Activated CD8-positive, alpha-beta memory T cell treated with anti-CD3 and anti-CD28 coated beads, Interleukin-2, amount 50 U/mL, for 48 hours (primary cell): ENCODE data around the gene TMEM107.
A peak's percentile ranks its signal among the peaks of the same experiment; 100 is the strongest.
"Not testable (repeated sequence)": the region's sequence is repeated elsewhere in the genome, so short reads cannot be mapped to it uniquely, and the experiment has no call there.

Experiments
- DNase-seq: peaks from one replicate; pipeline ENCODE4 v3.0.0-alpha.2; 2020

TMEM107 gene

DNA sequence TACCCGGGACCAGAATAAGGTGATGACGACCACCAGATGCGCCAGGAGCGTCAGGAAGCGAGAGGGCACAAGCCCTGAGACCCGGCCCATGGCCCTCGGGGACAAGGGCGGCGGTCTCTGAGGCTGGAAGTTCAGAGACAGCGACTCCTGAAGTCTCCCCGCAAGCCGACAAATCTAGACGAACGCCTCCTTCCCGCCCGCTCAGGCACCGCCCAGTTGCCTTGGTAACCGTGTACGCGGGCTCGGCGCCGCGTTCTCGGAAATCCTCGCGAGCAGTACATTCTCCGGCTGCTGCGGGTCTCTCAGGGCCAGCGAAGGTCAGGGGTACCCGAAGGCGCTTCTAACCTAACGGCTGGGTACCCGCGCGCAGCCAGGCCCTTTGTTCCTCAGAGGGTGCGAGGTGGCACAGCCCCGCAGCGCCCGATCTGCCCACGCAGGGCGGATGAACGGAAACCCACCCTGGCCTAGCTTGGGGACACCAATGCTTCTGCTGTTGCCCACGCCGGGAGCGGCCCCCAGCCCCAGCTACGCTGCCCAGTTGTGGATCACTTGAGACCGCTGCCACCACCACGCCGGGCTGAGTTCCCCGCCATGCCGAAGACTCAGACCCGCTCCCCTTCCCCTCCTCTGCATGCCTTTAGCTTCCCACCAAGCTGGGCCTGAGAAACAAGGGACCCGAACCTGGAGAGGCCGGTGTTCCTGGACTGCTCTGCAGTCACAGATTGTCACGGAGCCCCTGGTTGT, at the start of gene TMEM107:
Gene TMEM107 (minus strand): TSS at position 184 of the 744 bp plus-strand sequence. CDS start 94 bp downstream, at position 90.
- DNase-seq: peak; percentile 92

DNA sequence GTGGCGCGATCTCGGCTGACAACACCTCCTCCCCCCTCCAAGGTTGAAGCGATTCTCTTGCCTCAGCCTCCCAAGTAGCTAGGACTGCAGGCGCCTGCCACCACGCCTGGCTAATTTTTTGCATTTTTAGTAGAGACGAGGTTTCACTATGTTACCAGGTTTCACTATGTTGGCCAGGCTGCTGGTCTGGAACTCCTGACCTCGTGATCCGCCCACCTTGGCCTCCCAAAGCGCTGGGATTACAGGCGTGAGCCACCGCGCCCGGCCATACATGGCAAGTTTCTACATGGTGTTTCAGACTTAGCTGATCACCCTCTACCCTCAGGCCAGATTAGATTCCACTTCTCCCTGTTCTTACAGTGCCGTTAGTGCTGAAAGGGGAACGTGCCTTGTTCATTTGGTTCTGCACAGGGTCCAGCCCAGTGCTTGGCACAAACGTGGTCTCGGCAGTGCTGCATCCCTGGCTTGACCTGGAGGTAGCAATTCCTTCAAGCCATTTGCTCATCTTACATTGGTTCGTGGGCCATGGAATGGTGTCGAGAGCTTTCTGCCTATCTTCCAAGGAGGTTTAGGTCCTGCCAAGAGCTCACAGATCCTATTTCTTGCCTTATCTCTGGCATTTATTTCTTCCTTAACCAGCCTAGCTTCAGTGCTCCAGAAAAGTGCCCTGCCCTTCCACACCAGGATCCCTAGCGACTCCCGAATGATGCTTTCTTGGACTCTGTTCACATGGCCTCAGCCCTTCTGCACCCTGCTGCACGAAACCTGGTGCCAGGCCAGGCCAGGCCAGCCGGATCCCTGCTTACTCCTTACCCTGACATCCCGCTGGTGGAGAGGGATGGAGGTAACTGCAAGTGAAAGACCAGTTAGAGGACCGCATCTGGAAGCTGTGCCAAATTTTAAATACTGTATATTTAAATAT, 49.0 kb upstream of the TMEM107 start:
- DNase-seq: no peak

DNA sequence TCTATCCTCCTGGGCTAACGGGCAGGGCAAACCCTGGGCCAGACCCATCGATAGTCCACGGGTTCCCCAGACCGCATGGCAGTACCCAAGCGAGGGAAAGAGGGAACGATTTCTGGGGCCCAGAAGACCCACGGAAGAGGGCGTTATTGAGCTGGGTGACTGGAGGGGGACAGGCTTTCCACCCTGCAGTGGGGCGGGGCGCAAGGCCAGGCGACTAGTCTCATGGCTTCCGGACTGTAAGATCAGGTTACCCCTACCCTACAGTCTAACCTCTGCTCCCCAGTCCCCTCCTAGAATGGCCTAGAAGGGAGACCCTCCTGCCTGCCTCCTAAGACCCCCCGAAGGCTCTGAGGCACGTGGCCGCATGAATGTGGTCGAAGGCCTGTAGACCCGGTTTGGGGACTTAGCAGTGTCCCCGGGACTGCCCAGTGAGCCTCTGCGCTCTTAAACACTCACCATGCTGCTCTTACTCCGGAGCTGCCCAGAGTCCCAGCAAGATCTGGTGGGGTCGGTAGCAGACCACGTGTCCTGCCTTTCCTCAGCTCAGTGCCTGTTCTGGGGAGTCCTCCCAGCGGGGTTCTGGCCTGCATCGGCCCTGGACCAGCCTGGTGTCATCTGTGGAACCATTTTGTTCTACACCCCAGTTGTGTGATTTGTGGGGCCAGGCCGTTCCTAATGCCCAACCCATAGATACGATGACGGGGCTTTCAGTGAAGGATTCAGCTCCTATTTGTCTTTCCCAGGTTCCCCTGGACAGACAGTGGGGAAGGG, 47.4 kb upstream of the TMEM107 start:
- DNase-seq: peak; percentile 82

DNA sequence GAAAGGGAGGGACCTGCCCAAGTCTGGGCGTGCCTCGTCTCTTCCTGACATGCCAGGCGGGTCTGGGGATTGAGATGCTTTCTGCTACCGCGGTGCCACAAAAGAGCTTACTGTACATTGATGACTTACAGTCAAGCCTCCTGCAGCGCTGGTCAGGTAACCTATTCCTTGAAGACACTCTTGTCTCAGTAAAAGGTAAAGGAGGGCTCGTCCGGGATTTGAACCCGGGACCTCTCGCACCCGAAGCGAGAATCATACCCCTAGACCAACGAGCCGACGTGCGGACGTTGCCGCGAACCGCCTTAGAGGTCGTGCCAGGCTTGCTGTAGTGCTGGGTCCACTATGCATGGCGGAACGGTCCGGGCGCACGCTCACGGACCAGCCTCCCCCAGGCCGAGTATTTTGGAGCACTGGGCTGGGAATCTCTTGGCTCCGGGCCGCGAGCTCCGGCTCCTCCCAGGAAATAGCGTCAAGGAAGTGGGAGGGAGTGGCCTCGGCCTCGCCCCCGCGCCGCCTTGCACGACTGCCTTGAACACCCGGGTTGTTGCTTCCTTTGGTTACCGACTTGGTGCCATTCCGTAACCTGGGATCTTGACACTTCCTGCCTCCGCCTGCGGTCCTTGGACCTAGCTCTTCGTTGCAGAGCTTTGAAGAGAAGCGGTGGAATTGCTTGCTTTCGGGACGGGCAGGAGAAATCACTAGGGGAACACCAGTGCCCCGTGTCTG, 46.6 kb upstream of the TMEM107 start:
- peak; percentile 100 for DNase-seq

DNA sequence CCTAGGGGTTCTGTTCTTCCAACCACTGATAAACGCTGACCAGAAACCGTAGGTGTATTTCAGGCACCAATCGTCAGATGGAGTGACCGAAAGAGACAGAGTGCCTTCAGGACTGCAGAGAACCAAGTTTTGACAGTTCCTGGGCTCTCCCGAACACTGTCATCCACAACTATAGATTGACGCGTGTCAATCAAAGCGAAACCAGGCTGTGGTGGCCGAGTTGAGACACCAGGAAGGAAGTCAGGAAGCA, 46.1 kb upstream of the TMEM107 start:
- DNase-seq: no peak

DNA sequence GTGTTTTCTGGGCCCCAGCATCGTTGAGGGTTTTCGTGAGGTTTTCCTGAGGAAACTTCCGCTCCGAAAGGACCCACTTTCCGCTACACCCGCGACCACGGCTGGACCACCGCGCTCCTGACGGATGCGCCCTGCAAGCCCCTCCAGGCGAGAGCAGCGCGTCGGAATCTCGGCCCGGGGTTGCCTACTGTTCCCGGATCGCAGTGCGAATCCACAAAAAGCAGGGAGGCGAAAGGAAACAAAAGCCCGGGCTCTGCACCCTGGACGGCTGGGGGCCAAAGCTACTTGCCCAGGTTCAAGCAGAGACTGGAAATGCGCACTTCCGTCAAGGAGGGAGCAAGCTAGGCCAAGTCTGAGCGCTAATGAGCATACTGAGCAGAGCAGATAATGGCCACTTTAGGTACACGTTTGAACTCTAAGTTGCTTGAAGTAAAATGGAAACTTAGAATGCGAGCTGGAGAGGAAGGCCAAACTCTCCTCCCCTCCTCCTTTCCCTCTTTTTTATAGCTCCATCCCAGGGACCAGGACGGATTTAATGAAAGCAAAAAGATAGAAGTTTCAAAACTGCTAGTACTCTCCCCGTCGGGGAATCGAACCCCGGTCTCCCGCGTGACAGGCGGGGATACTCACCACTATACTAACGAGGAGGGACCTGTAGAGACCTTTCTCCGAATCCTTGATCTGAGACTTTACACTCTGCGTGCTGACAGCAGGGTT, 45.6 kb upstream of the TMEM107 start:
- peak; percentile 99 for DNase-seq

DNA sequence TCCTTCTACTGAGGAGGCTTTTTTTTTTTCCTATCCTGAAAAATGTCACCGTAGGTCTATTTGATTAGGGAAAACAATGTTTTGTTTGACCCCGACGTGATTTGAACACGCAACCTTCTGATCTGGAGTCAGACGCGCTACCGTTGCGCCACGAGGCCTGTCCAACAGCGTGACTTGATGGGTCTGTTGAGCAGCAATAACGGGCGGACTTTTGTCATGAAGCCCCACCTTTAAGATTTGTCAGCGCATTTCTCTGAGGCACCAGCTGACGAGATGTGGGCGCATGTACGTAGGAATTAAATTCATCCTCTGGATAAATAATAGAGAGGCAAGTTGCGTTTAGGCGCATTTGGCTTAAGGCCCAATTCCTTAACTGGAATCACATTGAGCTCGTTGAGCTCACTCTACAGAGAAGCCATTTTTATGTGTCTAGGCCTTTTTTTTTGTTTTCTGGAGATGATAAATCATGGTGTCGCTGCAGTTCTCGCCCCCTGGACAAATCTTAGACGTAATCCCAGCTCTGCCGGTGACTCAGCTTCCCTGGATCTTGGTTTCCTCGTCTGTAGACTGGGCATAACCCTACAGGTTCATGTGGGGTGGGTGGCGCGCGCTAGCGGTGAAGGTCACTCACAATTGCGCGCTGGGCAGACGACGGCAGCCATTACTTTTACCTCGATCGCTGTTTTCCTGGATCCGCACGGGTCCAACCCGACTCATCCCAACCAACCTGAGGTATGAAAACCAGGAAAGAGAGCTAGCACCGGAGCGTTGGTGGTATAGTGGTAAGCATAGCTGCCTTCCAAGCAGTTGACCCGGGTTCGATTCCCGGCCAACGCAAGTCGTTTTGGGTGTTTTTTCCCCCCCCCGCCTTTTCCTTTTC, 44.8 kb upstream of the TMEM107 start:
- DNase-seq: peak; percentile 100

DNA sequence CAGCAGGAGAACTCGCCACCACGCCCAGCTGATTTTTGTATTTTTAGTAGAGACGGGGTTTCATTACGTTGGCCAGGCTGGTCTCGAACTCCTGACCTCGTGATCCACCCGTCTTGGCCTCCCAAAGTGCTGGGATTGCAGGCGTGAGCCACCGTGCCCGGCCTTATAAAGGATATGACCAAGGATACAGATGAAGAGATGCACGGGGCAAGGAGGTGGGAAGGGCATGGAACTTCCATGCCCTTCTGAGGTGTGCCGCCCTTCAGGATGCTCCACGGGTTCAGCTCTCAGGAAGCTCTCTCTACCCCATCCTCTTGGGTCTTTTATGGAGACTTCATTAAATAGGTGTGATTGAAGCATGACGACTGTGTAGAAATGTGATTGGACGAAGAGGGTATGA, 37.8 kb upstream of the TMEM107 start:
- DNase-seq: not testable (repeated sequence)

DNA sequence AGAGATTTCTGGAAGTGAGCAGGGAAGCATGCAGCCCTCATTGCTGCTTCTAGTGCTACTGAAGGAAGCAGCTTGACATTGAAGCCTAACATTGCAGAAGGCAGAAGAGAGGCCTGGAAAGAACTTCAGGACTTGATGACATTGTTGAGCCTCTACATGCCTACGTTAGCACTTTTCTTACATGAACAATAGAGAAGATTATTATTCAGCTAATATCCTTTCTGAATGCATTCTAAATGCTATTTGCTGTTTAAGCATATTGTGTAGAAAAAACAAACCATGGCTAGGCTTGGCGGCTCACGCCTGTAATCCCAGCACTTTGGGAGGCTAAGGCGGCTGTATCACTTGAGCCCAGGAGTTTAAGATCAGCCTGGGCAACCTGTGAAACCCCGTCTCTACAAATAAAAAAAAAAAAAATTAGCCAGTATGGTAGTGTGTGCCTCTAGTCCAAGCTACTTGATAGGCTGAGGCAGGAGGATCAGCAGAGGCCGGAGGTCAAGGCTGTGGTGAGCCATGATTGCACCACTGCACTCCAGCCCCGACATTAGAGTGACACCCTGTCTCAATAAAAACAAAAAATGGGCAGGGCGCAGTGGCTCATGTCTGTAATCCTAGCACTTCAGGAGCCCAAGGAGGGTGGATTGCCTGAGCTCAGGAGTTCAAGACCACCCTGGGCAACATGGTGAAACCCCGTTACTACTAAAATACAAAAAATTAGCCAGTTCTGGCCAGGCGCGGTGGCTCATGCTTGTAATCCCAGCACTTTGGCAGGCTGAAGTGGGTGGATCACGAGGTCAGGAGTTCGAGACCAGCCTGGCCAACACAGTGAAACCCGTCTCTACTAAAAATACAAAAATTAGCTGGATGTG, 36.4 kb upstream of the TMEM107 start:
- DNase-seq: no peak

DNA sequence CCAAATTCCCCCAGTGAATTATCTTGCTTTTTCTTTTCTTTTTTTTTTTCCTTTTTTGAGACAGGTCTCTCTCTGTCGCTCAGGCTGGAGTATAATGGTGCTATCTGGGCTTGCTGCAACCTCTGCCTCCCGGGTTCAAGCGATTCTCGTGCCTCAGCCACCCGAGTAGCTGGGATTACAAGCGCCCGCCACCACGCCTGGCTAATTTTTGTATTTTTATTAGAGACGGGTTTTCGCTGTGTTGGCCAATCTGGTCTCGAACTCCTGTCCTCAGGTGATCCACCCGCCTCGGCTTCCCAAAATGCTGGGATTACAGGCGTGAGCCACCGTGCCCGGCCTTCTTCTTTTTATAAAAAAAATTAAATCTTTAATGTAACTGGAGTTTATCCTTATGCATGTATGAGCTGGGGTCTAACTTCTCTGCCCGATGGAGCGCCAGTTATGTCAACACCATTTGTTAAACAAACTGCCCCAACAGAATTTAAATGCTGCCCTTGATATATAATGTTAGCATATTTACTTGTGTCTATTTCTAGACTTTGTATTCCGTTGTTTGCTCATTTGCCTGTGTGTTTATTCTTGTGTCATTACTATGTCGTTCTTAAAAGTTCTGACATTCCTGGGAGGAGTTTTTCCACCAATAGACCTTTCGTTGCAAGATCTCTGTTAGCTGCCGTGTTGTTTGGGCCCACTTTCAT, 34.7 kb upstream of the TMEM107 start:
- DNase-seq: peak; percentile 64

DNA sequence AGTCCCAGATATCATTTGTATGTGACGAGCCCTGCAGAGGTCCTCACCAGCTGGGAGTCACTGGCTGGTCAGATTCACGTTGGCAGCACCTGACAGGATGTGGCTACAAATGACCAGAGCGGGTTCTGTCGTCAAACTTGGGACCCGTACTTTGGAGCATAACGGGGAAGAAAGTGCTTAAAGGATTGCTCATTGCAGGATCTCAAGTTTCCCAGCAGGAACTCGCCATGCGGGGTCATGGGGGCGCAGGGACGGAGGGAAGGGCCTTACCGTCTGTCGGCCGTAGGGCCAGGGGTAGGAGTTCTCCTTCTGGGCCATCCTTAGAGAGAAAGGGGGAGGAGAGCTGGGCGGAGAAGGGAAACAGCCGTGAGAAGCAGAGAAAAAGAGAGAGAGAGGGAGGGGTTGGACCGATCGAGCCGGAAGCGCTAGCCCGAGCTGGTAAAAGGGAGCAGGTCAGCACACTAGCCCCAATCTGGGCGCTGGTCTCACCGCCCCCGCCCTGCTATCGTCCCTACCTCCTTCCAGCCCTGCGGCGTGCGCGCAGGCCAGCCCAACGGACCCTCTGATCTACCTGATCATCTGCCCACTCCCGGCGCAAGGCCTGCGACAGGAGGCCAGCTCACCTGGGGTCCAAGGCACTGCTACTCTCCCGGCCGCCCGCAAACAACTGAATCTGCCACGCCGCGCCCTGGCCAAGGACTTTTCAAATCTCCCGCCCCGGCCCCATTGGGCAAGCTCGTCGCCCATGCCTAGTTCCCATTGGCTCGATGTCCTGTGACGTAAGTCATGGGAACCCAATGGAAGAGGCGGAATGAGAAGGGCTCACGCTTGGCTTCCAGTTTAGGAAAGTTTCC, 34.0 kb upstream of the TMEM107 start, which contains the start of gene AURKB:
Gene AURKB (minus strand): TSS at position 669 of the 854 bp plus-strand sequence. CDS start 351 bp downstream, at position 318.
- peak; percentile 94 for DNase-seq

DNA sequence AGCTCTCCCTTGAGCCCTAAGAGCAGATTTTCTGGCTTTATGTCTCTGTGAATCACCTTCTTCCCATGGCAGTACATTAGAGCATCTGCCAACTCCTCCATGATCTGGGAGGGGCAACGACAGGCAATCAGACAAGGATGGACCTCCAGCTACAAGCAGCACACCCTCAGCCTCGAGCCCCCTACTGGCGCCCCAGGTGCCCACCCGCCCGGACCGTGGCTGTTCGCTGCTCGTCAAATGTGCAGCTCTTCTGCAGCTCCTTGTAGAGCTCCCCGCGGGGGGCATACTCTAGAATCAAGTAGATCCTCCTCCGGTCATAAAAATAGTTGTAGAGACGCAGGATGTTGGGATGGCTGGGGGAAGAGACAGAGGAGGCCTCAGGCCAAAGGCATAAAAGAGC, 30.4 kb upstream of the TMEM107 start:
- no peak for DNase-seq

DNA sequence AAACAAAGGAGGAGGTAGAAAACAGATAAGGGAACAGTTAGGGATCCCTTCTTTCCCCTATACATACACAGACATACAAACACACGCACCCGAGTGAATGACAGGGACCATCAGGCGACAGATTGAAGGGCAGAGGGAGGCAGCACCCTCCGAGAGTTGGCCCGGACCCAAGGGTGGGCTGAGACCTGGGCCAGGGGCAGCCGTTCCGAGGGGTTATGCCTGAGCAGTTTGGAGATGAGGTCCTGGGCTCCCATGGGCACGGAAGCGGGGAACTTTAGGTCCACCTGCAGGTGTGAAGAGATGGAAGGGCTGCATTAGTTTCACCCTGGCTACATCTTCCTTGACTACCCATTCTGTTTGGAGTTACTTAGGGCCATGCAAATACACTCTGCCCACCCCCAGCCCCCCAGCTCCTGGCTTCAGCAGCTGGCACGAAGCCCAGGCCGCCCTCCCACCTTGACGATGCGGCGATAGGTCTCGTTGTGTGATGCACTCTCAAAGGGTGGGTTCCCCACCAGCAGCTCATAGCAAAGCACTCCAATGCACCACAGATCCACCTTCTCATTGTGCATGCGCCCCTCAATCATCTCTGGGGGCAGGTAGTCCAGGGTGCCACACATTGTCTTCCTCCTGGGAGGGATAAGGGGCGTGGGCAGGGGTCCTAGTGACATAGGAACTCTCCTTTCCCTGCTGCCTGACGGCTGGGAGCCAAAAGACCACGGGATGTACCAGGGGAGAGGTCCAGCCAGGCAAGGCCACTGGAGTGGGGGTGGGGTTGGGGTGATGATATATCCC, 28.8 kb upstream of the TMEM107 start:
- DNase-seq: no peak

DNA sequence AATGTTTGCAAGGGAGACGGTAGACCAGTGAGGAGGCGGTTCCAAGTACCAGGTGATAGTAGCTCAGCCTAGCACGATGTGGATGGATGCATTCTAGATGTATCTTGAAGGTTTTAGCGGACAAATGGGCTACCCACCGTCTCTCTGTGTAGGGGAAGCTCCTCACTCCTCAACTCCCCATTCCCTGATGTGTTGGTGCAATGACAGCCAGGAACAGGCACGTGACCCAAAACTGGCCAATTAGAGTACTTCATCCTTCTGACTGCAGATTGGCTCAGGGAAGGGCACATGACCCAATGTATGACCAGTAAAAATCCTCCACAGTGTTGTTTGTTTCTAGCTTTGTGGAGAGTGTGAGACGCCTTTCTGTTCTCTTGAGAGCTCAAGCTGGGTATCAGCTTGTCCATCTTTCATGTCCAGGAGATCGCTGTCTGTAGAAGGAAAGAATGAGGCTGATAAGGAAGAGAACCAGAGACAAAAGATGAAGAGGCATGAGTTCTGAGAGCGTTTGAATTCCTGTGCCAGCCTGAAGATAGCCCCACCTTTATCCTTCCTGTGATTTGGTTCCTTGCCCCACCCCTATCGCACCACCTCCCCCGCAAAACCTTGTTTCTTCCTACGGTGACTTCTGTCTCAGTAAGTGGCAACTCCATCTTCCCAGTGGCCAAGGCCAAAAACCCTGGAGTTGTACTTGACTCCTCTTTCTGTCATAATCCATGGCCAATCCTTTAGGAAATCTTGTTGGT, 16.1 kb upstream of the TMEM107 start:
- DNase-seq: peak; percentile 69

DNA sequence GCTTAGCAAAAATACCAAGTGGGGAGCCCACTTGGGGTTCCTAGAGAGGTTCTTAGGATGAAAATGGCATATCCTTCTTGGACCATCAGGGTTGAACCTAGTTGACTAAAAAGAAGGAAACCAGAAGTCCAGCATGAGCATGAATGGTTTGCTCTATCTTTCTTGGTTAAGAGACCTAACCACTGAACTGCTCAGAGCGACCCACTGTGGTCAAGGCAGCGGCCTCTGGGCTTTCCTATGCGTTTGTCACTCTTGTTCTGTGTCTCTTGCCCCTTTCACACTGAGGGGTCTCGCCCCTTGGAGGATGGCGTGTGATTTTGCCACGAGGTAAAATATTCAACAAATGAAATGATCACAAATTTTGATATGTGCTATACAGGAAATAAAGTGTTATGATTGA, 14.3 kb upstream of the TMEM107 start:
- no peak for DNase-seq

DNA sequence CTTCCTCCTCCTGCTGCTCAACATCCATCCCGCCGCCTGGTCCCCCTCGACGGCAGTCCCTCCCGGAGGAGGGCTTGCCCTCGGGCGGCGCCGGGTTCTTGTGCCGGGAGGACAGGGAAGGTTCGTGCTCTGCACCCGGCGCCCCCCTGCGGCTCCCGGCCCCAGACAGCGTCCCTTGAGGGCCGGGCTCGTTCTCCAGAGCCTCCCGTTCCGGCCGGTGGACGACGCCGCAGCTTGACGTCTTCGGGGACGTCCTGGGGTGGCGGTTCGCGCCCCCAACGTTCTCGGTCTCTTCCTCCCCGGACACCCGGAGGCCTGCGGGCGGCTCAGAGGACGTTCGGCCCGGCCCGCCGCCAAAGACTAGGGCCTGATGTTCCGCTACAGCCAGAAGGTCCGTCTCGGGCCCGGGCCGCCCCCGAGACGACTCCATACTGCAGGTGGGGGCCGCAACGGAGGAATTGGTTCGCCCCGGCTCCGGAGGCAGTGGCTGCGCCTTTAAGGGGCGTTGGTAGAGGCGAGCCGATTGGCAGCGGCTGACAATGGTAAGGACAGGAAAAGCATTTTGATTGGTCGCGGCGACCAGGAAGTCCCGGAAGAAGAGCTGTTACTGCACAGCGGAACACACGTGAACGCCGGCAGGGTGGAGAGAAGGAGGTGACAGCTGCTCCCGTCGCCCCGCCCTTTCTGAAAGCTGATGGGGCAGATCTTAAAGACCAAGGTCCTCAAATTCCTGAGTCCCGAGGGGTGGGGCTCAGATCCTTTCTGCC, 13.7 kb upstream of the TMEM107 start, which contains the start of gene BORCS6:
Gene BORCS6 (minus strand): TSS at position 470 of the 767 bp plus-strand sequence. CDS start 40 bp downstream, at position 430.
- peak; percentile 92 for DNase-seq
